Endothelial cell of umbilical vein (primary cell): ENCODE measurements around the gene MT1HL1. TPM values are rescaled to one million over a fixed set of nuclear protein-coding genes. Genes with fewer than 3 reads are reported as not detected.

Experiments used
- BruUV-seq: library from RNA; stranded (reverse); fragments of 400-500 nt; replicated peaks from 2 replicates; lab custom pipeline; 2021; lab: Mats Ljungman, UMichigan
- CTCF ChIA-PET: fragments of 300-600, 350-600 bp; sonication (Branson Sonifier 250); formaldehyde crosslinking; loops from one replicate; lab custom pipeline; 2021; ENCODE audit warnings: antibody characterized with exemption, inconsistent platforms; lab: Charles Lee
- POLR2A ChIA-PET: fragments of 300-600, 350-600 bp; sonication (Branson Sonifier 250); formaldehyde crosslinking; loops from one replicate; lab custom pipeline; 2021; ENCODE audit warnings: antibody characterized with exemption, inconsistent platforms; lab: Charles Lee
- DNase-seq: peaks from one replicate; pipeline ENCODE4 v3.0.0-alpha.2; 2011; ENCODE audit warnings: low read depth, low spot score
- FAIRE-seq: peaks from 2 replicates; lab custom pipeline; 2011; peaks lifted over from hg19 to GRCh38; lab: Jason Lieb, UNC
- H2AFZ ChIP-seq: 2 replicates; pipeline ENCODE4 v1.6.0; 2012; ENCODE audit warnings: low read depth, low read length, control low read depth, inconsistent platforms
- H3K27ac ChIP-seq: 2 replicates; pipeline ENCODE4 v1.5.1; 2011; ENCODE audit warnings: low read depth, mild to moderate bottlenecking, control low read depth, low read length, moderate library complexity; ENCODE audit not compliant: insufficient read depth
- H3K27me3 ChIP-seq, 2 experiments: 2 replicates each; pipeline versions ENCODE4 v1.6.0 to v1.6.1; 2011; ENCODE audit warnings: low read length in 2 of 2, mixed read lengths in 1 of 2; ENCODE audit not compliant: control insufficient read depth in 2 of 2, insufficient read depth in 2 of 2
- H3K36me3 ChIP-seq, 2 experiments: 2 replicates in 1 of 2; 3 replicates in 1 of 2; pipeline ENCODE4 v1.5.1; 2011; ENCODE audit warnings: low read length in 2 of 2, mild to moderate bottlenecking in 1 of 2, moderate library complexity in 1 of 2; ENCODE audit not compliant: control insufficient read depth in 2 of 2, insufficient read depth in 2 of 2; ENCODE audit errors: extremely low read depth in 1 of 2
- H3K4me1 ChIP-seq: 3 replicates; pipeline ENCODE4 v1.5.1; 2011; ENCODE audit warnings: mild to moderate bottlenecking, low read length; ENCODE audit not compliant: control insufficient read depth, insufficient read depth; ENCODE audit errors: extremely low read depth
- H3K4me2 ChIP-seq: 2 replicates; pipeline ENCODE4 v1.6.1; 2011; ENCODE audit warnings: low read length, control low read depth, mixed read lengths; ENCODE audit not compliant: insufficient read depth
- H3K4me3 ChIP-seq, 3 experiments: fragments of 200-600 bp in 1 of 3; sonication (generic), shearing (Covaris generic) in 1 of 3; replicated peaks in 1 of 3; 2 replicates each; pipeline ENCODE4 v1.5.1; 2011 to 2016; ENCODE audit warnings: control low read depth in 3 of 3, low read length in 3 of 3, mild to moderate bottlenecking in 2 of 3, inconsistent platforms in 1 of 3, low read depth in 1 of 3, moderate library complexity in 1 of 3; ENCODE audit not compliant: insufficient read depth in 1 of 3
- H3K79me2 ChIP-seq: 2 replicates; pipeline ENCODE4 v1.6.0; 2012; ENCODE audit warnings: low read length, inconsistent platforms; ENCODE audit not compliant: control insufficient read depth, insufficient read depth
- H3K9ac ChIP-seq: replicated peaks from 2 replicates; pipeline ENCODE3; 2011; ENCODE audit warnings: low read length, control low read depth; ENCODE audit not compliant: insufficient read depth; ENCODE audit errors: extremely low read depth
- H3K9me1 ChIP-seq: replicated peaks from 3 replicates; pipeline ENCODE4 v1.6.0; 2011; ENCODE audit warnings: mild to moderate bottlenecking, low read length; ENCODE audit not compliant: control insufficient read depth, insufficient read depth; ENCODE audit errors: extremely low read depth
- H3K9me3 ChIP-seq: replicated peaks from 2 replicates; pipeline ENCODE4 v1.5.1; 2012; ENCODE audit warnings: low read length, inconsistent platforms; ENCODE audit not compliant: control insufficient read depth, insufficient read depth
- H4K20me1 ChIP-seq: replicated peaks from 2 replicates; pipeline ENCODE3; 2011; ENCODE audit warnings: mild to moderate bottlenecking, low read length; ENCODE audit not compliant: control insufficient read depth, insufficient read depth; ENCODE audit errors: extremely low read depth
- EZH2 ChIP-seq: IDR thresholded peaks from 2 replicates; pipeline ENCODE4 v1.6.1; 2012; ENCODE audit warnings: borderline replicate concordance, low read depth, mild to moderate bottlenecking, moderate library complexity, low read length, inconsistent platforms; ENCODE audit not compliant: severe bottlenecking
- FOS ChIP-seq: IDR thresholded peaks from 2 replicates; pipeline ENCODE4 v1.6.1; 2011; ENCODE audit warnings: mild to moderate bottlenecking, low read length, moderate library complexity, borderline replicate concordance; ENCODE audit not compliant: insufficient read depth
- GATA2 ChIP-seq: IDR thresholded peaks from 2 replicates; pipeline ENCODE4 v1.7.0; 2011; ENCODE audit warnings: low read depth, mild to moderate bottlenecking, moderate library complexity, mixed read lengths, low read length; ENCODE audit not compliant: insufficient read length, insufficient read depth
- JUN ChIP-seq: IDR thresholded peaks from 2 replicates; pipeline ENCODE4 v1.6.1; 2011; ENCODE audit warnings: borderline replicate concordance, low read depth; ENCODE audit not compliant: insufficient read length, insufficient read depth
- MYC ChIP-seq: IDR thresholded peaks from one replicate; pipeline ENCODE4 v1.6.1; 2011; ENCODE audit warnings: mild to moderate bottlenecking, low read depth, low read length
- POLR2AphosphoS5 ChIP-seq: IDR thresholded peaks from 2 replicates; pipeline ENCODE4 v1.6.1; 2012; ENCODE audit warnings: low read depth, mild to moderate bottlenecking, control low read depth, low read length, moderate library complexity; ENCODE audit not compliant: insufficient read depth
- dilution Hi-C: fragments of 300-500 bp; cut with MboI; formaldehyde crosslinking; loops from one replicate; pipeline ENCODE4 v1.15.0; 2019; ENCODE audit warnings: low sequenced_read_pairs; ENCODE audit not compliant: extremely low pct_ligation_motif_present
- intact Hi-C: fragments of 100-400 bp; cut with micrococcal nuclease; formaldehyde crosslinking; loops from one replicate; pipeline ENCODE4 v1.10.0; 2022
- polyA plus RNA-seq, 4 experiments: library from polyadenylated mRNA; depleted of rRNA in 3 of 4; stranded (reverse) in 3 of 4; unstranded in 1 of 4; fragments of >200 nt; gene quantifications; 2 replicates each; pipeline versions ENCODE4 v1.2.1 to v1.2.3, GENCODE V29; 2011 to 2012; ENCODE audit warnings: missing spikeins in 1 of 4
- total RNA-seq: library from RNA; stranded (reverse); gene quantifications from 2 replicates; pipeline ENCODE4 v1.2.3, GENCODE V29; 2021
- TF ChIP-seq, protein P1 (sequence below), 2 donors: IDR thresholded peaks; 1 replicate in 1 of 2; 2 replicates in 1 of 2; pipeline ENCODE4 v1.5.1; 2011; ENCODE audit warnings: low read length in 2 of 2, mild to moderate bottlenecking in 2 of 2, moderate library complexity in 2 of 2, control low read depth in 1 of 2, inconsistent platforms in 1 of 2, low read depth in 1 of 2; ENCODE audit not compliant: insufficient read depth in 1 of 2; ENCODE audit errors: extremely low read depth in 1 of 2
- TF ChIP-seq, protein P2 (sequence below): IDR thresholded peaks from 2 replicates; pipeline ENCODE4 v1.6.1; 2011; ENCODE audit not compliant: insufficient read depth, insufficient read length

MT1HL1 gene
- total and polyA plus RNA-seq, 2 donors (not counting 3 experiments of a cell fraction or from before 2014, with no cell fraction given) = not detected

DNA sequence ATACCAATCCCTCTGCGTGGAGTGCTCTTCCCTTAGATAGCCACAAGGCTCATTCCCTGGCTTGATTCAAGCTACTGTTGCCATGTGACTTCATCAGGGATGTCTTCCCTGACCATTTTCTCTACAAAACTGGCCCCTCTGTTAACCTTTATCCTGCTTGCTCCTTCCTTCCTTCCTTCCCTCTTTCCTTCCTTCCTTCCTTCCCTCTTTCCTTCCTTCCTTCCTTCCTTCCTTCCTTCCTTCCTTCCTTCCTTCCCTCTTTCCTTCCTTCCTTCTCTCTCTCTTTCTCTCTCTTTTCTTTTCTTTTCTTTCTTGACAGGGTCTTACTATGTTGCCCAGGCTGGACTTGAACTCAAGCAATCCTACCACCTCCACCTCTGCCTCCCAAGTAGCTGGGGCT lies 31.5 kb upstream of the MT1HL1 start:
- no peaks in the 10 kb centered on the region for H3K9me1 ChIP-seq
- intact Hi-C loops = no loop called here
- no peaks in the 10 kb centered on the region for H3K4me1 ChIP-seq
- TF ChIP-seq FOS (no peak), GATA2 (no peak), POLR2AphosphoS5 (no peak), EZH2 (no peak), JUN (no peak), MYC (no peak)
- TF ChIP-seq, protein P1, sequence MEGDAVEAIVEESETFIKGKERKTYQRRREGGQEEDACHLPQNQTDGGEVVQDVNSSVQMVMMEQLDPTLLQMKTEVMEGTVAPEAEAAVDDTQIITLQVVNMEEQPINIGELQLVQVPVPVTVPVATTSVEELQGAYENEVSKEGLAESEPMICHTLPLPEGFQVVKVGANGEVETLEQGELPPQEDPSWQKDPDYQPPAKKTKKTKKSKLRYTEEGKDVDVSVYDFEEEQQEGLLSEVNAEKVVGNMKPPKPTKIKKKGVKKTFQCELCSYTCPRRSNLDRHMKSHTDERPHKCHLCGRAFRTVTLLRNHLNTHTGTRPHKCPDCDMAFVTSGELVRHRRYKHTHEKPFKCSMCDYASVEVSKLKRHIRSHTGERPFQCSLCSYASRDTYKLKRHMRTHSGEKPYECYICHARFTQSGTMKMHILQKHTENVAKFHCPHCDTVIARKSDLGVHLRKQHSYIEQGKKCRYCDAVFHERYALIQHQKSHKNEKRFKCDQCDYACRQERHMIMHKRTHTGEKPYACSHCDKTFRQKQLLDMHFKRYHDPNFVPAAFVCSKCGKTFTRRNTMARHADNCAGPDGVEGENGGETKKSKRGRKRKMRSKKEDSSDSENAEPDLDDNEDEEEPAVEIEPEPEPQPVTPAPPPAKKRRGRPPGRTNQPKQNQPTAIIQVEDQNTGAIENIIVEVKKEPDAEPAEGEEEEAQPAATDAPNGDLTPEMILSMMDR (IDR thresholded peaks at IDR 0.05; ENCODE audit: extremely low read depth in 1 of 2, insufficient read depth in 1 of 2, low read depth in 1 of 2, low read length in 2 of 2) = no peak
- TF ChIP-seq, protein P2, sequence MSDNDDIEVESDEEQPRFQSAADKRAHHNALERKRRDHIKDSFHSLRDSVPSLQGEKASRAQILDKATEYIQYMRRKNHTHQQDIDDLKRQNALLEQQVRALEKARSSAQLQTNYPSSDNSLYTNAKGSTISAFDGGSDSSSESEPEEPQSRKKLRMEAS = no peak
- H3K4me2 ChIP-seq = no peak overlapping the region
- BruUV-seq = no TSS peak
- H3K36me3 ChIP-seq = no peaks in the 10 kb centered on the region
- no peak overlapping the region for H3K27ac ChIP-seq
- no peak for DNase-seq
- H3K9me3 ChIP-seq = peaks cover 6% of the 10 kb centered on the region
- H3K9ac ChIP-seq = no peak overlapping the region
- H2AFZ ChIP-seq = no peak overlapping the region
- no peaks in the 10 kb centered on the region for H4K20me1 ChIP-seq
- ChIA-PET CTCF (no interaction called here), POLR2A (no interaction called here)
- dilution Hi-C loops = no loop called here
- no peaks in the 10 kb centered on the region for H3K79me2 ChIP-seq
- FAIRE-seq = no peak
- H3K27me3 ChIP-seq = no peaks in the 10 kb centered on the region
- no peak overlapping the region for H3K4me3 ChIP-seq
